HG03108 (cell line): Measurements from ENCODE around the gene FREM1.

Experiments used
- ATAC-seq: cut with Tn5 transposase; IDR thresholded peaks from one replicate; pipeline ENCODE4 v1.9.1; 2021; ENCODE audit warnings: moderate library complexity; ENCODE audit not compliant: unreplicated experiment

Gene FREM1

DNA sequence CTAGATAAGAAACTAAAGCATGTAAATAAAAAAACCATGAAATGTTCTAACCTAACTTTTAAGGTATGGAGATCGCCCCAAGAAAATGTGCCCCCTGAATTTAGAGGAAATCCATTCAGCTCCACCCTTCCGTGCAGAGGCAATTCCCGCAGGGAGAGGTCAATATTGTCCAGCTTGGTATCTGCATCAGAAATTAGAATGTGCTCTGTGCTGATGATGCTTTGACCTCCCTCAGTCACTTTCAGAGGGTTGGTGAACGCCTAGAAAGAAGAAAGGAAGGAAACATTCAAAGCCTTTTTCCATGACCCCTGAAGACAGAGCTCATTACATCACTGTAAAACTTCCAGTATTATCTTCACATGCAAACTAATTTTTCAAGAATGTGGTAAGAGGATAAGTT, 91.0 kb downstream of the FREM1 start:
- ATAC-seq, result no peak

DNA sequence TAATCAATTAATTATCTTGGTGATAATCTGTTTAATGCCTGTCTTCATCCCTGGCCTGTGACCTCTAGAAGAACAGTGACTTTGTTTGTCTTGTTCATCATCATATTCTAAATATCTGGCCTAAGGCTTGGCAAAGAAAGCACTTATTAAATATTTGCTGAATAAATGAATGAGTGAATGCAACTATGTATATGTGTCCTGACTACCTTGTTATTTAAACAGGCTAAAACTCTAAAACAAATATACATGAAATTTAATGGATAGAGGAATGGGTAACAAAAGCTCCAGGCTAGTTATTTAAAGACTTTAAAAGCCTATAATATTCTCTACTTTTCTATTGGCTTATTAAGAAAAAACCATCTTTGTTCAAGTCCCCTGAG, 96.0 kb downstream of the FREM1 start:
- ATAC-seq, result no peak

DNA sequence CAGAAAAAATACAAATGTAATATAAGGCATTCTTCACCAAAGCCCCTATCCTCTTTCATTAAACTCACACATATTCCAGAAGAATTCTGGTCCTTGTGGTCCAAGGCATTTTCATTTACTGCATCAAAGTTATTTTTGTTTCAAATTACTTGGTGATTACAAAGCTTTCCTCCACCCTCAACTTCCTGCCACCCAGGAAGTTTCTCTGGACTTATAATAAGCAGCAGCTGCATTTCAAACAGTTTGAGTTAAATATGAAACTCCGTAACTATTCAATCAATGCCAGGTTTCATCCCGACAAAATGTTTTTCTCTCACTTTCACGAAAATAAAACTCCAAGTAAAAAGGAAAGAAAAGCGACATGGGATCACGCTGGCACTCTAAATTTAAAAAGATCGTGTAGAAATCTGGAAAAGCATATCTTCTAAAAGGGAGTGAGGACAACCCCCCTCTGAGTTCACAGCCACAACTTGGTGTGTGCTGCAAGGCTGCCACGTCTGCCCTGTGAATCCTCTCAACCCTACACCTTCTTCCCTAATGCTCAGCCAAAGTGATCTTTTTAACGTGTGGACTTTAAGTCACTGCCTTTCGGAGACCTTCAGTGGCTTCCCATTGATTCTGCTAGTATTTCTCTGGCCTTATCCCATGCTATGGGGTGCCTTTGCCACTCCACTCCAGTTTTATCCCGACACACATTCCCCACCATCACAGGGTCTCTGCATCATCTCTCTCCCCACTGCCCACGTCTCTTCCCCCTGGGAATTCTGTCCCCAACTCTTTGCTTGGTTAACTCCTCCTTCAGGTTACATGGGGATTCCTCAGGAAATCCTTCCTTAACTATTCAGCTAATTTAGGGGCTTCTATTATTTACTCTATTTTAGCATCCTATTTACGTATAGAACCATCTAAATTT, 96.6 kb downstream of the FREM1 start:
- no peak for ATAC-seq

DNA sequence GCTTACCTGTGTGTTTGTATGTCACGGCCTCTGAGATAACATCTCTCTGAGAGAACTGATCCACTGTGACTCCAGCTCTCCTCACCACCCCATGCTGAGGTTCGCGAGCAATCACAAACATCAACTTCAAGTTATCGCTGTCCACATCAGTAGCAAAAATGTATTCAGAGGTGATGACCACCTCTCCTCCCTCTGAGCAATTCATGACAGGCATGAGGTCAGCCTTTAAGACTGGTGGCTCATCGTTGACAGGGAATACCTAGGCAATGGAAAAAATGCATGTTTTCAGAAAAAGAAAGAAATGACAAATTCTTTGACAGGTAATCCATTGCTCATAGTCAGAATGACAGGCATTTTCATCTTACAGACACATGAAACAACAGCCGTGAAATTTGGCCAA, 97.4 kb downstream of the FREM1 start:
- no peak for ATAC-seq

DNA sequence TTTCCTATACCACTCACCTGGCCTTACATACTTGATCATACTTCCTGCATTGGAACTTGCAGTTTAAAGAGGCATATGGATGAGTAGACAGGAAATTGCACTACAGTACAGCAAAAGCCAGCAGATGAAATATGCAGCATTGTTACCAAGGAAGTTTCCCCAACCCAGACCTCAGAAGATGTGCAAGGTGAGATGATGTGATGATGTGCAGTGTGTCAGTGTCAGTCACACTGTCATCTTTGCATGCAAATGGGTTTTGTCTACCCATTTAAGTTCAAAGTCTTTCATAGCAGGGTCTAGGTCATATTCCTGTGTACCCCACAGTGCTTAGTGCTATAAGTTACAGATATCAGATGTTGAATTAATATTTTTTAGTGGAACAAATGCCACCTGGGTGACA, 98.4 kb downstream of the FREM1 start:
- ATAC-seq, result no peak

DNA sequence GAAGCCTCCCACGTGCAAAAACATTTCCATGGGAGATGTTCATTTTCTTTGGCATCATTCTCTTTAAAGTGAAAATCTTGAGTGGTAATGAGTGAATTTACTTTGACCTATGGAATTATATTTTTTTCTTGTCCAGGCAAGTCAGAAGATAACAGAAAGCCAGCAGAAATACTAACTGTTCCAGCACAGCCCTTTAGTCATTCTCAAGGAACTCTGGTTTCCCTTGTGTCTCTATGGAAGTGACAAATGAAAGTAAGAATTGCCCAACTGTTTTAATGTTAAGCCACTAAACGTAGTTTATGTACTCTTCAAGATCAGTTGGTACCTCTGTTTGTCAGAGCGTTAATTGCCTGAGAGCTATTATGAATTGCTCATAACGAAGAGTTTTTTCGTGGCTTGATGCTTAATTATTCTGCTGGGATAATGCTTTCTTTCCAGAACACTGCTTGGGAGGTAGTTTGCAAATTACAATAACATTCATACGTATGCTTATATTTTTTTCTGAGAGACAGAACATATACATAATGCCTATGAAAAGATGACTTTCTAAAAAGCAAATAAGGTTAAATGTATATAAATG, 103.2 kb downstream of the FREM1 start:
- ATAC-seq, result no peak

DNA sequence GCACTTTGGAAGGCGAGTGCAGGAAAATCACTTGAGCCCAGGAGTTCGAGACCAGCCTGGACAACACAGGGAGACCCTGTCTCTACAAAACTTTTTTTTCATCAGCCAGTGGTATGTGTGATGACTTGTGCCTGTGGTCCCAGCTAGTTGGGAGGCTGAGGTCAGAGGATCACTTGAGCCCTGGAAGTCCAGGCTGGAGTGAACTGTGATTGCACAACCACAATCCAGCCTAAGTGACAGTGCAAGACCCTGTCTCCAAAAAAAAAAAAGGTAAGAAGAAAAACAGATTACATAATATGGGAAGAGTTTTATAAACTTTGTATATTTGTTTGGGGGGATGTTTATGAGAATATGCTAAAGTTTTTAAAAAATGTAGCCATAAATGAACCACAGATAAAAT, 111.2 kb downstream of the FREM1 start:
- no peak for ATAC-seq

DNA sequence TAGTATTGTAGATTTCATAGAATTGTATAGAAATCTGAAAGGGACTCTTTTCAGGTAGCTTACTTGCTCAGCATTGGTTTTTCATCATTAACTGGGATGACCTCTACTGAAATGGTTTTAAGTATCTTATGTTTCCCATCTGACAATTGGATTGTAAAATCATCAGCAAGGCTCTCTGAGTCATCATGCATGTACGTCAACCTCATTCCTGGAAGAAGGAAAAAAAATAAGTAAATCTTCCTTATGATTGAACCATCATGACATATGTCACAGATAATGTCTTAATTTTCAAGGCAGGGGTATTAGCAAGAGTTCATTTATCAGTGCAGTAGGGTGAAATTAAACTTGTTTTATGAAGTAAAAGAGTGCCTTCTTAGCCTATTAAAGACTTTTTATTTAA, 112.8 kb downstream of the FREM1 start:
- no peak for ATAC-seq

DNA sequence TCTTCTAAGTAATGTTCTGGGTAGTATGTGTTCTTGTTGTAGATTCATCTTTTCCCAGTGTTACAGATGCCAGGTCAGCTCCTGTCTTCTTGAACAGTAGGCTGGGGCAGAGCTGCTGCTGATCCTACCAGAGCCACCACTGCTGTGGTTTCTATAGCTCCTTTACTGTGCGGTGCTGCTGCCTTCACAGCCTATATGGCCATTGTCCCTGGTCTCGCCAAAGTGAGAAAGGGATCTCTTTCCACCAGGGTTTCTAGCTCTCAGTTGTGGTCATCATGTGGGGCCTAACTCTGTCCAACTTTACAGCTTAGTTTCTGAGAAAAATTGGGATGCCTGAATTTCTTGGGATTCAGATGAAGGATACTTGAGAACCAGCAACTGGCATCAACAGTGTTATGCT, 116.8 kb downstream of the FREM1 start:
- ATAC-seq, result no peak

DNA sequence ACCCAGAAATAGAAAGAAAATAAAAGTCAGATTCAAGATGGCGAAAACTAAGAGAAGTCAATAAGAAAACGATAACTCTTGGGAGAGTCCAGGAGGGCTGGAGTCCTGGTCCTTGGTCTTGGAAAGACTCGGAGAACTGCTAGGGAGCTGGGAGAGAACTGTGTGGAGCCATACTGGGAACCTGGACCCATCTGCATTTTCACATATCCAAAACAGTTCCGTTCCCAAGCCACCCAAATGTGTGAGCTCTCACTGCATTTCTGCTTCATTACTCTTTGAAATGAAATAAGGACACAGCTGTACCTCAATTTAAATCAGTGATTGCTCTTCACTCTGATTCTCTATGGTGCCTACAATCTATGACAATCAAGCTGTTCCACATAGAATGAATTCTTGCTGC, 119.6 kb downstream of the FREM1 start:
- no peak for ATAC-seq

DNA sequence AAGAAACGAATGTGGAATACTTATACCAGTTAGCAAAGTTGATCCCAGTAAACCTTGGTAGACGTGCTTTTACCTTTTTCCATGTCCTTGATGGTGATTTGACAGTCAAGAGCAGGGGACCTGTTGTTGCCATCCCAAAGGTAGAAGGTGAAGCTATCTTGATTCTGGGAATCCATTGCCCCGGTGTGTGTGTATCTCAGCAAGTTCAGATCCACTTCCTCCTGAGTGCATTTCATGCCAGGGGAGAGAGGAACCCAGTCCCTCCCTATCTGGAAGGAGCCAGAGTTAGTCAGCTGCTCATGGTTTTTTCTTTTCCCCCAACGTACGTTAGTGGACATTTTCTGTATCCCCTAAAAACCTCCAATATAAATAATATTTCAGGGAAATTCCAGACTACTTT, 121.4 kb downstream of the FREM1 start:
- ATAC-seq, result no peak

DNA sequence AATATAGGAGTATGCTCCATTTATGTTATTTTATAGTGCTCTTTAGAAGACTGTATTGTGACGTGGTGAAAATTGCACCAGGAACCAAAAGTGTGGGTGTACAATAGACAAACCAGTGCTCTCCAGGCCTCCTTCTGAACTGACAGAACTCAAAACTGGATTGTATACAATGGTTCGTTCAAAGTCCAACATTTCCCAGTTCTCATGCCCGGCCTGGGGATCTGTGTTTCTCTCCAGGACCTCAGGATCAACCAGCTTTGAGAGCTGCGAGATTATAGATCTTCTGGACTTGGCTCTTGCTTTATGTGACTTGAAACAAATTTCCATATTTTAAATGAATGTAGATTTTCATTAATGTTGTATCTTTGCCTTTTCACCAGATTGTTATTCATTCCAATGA, 126.9 kb downstream of the FREM1 start:
- no peak for ATAC-seq

DNA sequence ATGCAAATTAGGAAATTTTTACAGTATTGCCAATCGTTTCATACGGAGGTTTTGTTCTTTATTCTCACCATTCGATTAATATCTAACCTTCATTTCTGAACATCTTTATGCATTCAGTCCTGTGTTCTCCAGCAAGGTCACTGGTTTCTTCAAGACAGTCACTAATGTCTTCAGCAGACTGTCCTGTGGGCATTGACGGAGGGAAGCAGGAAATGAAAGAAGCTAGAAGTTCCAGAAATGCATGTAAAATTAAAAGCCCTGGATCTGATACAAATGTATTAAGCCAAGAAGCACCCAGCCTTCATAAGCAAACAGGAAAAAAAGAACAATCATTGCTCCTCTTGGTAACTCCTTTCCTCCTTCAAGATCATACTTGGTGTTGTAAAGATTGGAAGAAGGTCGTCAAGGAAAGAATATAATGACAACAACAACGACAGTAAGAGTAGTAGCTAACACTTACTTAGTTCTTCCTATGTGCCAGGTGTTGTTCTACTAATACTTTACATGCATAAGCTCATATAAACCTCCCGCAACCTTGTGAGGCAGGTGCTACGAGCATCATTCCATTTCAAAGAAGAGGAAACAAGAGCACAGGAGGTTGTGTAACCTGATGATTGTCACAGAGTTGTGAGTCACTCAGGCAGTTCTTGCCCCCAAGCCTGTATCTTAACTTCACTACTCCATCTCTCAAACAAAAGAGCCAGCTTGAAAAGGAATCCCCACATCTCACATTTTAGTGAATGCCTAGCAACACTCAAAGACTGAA, 127.8 kb downstream of the FREM1 start:
- ATAC-seq, result no peak

DNA sequence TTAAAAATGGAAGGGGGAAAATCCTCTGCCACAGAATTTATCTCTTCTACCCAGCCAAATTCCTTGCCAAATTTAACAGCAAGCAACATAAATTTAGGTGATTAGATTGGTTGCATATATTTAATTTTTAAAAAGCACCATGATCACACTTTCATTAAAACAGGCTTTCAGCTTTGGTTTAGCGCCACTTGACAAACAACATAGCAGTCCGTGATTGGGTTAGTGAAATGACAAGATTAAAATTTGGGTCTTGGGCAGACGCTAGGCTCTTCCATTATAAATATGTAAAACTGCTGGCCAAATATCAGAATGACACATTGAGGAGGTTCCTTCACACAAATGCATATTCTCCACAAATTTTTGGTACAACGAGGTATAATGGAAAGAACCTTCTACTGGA, 129.5 kb downstream of the FREM1 start:
- ATAC-seq, result no peak

DNA sequence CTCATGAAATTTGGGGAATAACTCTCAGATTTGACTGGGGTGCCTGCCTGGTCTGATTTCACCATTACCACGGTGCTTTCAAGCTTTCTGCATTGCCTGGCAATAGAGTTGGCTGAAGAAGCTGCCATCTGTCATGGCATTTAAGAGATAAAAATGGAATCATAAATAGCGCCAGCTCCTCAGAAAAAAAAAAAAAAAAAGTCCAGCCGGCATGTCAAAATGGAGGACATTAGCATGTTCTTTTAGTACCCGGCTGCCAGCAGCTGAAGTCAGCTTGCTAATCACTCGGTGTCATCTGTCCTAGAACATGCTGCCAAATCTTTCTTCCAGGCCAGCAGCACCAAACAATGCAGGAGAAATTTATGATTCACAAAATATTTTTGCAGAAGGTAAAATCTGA, 130.0 kb downstream of the FREM1 start:
- no peak for ATAC-seq

DNA sequence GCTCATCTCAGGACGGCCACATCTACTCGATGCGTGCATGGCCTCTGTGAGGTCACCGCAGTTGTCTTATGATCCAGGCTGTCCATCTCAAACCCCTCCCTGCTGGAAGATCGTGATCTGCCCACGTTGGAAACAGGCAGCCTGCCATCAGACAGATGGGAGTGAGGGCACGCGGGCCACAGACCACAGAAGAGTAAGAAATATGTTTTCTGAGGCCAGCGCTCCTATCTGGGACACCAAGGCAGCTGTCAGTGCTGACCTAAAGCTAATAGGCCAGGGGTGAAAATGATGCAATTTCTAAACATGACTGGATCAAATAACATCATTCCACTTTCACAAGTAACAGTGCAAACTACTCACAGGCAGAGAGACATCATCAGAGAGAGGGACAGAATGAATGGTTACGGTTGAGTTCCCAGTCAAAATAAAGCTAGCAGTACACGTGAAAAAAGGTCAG, 130.6 kb downstream of the FREM1 start:
- ATAC-seq, result no peak

DNA sequence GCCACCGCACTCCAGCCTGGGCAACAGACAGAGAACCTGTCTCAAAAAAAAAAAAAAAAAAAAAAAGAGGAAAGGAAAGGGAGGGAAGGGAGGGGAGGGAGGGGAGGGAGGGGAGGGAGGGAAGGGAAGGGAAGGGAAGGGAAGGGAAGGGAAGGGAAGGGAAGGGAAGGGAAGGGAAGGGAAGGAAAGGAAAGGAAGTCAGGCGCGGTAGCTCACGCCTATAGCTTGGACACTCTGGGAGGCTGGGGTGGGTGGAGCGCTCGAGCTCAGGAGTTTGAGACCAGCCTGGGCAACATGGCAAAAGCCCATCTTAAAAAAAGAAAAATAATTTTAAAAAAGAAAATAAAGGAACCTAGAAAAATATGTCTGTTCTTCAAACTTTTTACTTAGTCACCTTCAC, 131.7 kb downstream of the FREM1 start:
- ATAC-seq, result no peak

DNA sequence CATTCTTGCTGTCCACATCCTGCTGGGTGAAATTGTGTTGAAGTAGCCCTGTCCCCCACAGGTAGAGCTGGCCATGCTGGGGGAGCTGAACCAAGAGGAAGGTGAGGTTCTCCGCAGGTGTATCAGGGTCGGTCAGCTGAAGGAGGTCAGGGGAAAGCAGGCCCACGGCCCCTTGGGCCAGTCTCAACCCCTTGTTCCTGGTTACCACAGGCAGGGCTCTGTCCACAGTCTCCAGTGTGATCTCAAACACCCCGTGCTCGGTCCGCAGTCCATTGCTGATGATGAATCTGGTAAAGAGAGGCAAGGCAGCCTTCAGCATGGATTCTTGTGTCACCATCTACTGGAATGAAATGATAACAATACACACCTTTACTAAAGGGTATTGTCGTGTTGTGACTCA, 134.3 kb downstream of the FREM1 start:
- no peak for ATAC-seq

DNA sequence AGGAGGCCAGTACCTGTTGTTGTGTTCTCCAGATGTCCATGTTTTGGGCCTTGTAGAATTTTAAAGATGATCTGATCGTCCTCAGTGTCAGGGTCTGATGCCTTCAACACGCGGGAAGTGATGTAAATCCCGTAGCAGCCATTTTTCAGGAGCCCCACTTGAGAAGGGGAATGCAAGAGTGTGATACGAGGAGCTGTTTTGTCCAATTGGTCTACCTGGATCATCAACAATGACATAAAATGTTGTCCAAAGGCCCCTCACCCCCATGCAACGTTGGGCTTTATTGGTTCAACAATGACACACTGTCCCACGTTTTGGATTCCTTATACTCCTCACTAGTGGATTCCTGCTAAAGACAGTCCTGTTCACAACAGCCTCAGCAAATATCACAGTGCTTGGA, 139.6 kb downstream of the FREM1 start:
- no peak for ATAC-seq

DNA sequence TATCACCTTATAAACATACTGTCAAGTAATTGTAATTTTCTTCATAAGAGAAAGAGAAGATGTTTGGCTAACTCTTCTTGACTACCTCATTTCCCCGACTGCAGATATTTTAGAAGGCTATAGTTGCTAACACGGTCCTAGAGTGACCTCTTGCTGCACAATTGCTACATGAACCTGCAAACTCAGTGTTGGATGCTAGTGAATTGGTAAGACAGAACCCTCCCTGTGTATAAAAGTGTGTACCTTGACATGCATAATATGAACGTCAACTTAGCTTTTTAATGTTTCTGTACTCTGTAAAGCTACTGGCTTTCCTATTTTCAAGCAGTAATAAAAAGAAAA, 141.0 kb downstream of the FREM1 start:
- no peak for ATAC-seq

DNA sequence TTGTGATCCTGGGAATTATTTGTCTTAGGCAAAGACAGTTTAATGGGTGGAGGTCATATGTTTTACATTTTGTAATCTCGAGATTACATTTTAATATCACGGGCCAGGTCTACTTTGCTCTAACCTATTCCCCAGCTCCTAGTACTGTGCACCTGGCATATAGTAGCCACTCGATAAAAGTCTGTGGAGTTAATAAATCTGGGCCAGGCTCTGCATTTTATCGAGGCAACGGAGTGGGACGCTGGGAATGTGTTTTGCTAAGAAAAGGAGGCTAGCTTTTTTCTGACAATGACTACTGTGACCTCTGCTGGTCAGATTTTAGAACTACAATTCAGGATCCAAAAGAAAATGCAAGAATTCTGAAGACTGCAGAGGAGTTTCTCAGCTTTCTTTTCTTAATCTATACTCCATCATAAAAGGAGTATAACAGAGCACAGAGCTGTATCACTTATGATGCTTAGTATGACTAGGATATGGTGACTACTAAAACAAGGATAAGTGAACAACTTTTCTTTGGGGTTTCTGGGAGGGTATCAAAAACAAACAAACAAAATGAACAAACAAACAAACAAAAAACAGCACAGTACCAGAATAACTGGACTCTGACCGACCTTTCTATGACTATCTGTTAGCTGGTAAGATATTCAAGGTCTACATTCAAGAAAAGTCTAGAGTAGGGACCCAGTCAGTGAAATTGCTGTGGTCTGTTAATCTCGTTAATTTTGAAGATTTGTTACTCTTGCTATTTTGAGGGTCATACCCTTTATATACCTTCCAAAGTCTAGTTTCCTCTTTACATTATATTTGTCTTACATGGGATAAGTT, 141.6 kb downstream of the FREM1 start:
- ATAC-seq, result no peak
